Effector memory CD4-positive, alpha-beta T cell (primary cell): ENCODE data around the gene ALMS1.
"Not testable (repeated sequence)": the region's sequence is repeated elsewhere in the genome, so short reads cannot be mapped to it uniquely, and the experiment has no call there.

Source experiments
- DNase-seq, 3 donors: peaks; one replicate each; pipeline ENCODE4 v3.0.0-alpha.2; 2020
- H3K27ac ChIP-seq: 2 replicates; pipeline ENCODE4 v1.7.0; 2013; ENCODE audit warnings: mild to moderate bottlenecking, low read length, moderate library complexity; ENCODE audit not compliant: insufficient read depth, poor library complexity, severe bottlenecking
- H3K27me3 ChIP-seq: replicated peaks from 2 replicates; pipeline ENCODE4 v1.7.0; 2013; ENCODE audit warnings: mild to moderate bottlenecking, low read length; ENCODE audit not compliant: insufficient read depth, control insufficient read depth, poor library complexity, severe bottlenecking
- H3K36me3 ChIP-seq: 2 replicates; pipeline ENCODE4 v1.7.0; 2013; ENCODE audit warnings: mild to moderate bottlenecking, low read length, moderate library complexity; ENCODE audit not compliant: control insufficient read depth, insufficient read depth
- H3K4me1 ChIP-seq: 2 replicates; pipeline ENCODE4 v1.7.0; 2013; ENCODE audit warnings: low read length, mild to moderate bottlenecking; ENCODE audit not compliant: control insufficient read depth, insufficient read depth, poor library complexity, severe bottlenecking
- H3K4me3 ChIP-seq: 2 replicates; pipeline ENCODE4 v1.7.0; 2013; ENCODE audit warnings: low read length, low read depth, mild to moderate bottlenecking; ENCODE audit not compliant: insufficient read depth, poor library complexity, severe bottlenecking
- H3K9me3 ChIP-seq: 2 replicates; pipeline ENCODE4 v1.7.0; 2013; ENCODE audit warnings: mild to moderate bottlenecking, low read length, moderate library complexity; ENCODE audit not compliant: control insufficient read depth

The ALMS1 gene

DNA sequence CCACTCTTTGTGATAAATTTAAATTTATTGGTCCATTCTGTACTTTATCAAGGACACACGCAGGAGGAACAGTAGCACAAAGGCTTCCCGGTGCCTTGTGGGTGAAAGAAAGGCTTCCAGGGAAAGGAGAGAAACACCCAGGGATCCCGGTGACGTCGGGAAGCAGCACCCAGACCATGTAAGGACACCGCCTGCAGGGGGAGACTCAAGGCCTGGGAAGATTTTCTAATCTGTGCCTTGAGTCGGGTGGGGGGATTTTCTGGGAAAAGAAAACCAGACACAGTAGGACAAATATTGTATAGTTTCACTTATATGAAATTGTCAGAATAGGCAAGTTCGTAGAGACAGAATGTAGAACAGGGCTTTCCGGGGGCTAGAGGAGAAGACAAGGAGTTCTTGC is 239.0 kb downstream of the ALMS1 start:
- H3K9me3 ChIP-seq, DNase-seq, H3K27ac ChIP-seq, H3K4me3 ChIP-seq, H3K27me3 ChIP-seq, H3K36me3 ChIP-seq, H3K4me1 ChIP-seq: not testable (repeated sequence)

DNA sequence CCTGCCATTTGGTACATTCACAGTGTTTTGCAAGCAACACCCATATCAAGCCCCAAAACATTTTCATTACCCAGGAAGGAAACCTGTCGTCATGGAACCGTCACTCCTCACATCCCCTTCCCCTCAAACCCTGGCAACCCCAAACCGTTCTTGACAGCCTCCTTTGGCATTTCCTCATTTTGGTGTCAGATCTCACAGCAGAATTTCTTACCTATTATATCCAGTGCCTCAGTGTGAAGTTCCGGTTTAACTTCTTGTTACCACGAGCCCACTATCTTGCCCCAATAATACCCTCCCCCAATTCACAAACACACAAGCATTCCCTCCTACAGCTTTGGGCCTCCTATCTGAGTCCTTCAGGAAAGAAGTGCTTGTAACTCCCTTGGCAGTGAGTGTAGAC is 240.6 kb downstream of the ALMS1 start:
- H3K27ac ChIP-seq, H3K27me3 ChIP-seq, H3K4me3 ChIP-seq, H3K4me1 ChIP-seq, H3K36me3 ChIP-seq, DNase-seq, H3K9me3 ChIP-seq: not testable (repeated sequence)

GRCh38 chr2:73628493-73628892 is 242.9 kb downstream of the ALMS1 start:
- not testable (repeated sequence) for H3K27me3 ChIP-seq, H3K27ac ChIP-seq

DNA sequence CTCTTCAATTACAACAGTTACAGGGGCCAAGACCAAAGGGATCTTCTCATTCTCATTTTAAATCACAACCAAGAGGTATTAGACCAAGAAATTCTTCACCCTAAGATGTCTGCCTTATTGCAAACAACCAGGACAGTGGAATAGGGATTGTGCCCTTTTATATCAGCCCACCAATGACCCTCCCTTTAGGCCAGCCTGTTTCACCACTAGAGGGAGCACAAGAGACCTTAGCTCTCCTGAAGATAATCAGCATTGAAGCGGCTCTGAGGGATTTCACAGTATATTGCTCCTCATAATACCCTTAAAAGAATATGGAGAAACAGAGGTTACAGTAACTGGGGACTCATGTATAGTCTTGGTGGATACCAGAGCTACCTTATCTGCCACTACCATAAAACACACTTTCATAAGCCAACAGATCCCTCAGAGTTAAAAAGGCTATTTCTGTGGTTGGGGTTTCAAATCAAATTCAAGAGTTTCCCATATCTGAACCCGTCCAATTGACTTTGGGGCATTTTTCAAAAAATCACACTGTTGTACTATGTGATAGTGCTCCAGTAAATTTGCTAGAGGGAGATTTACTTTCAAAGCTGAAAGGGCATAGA is 245.1 kb downstream of the ALMS1 start:
- not testable (repeated sequence) for H3K4me3 ChIP-seq, H3K27me3 ChIP-seq, H3K9me3 ChIP-seq, H3K36me3 ChIP-seq, DNase-seq, H3K4me1 ChIP-seq, H3K27ac ChIP-seq

More at GRCh38 chr2:73628493-73628892, 242.9 kb downstream of the ALMS1 start:
- not testable (repeated sequence) for DNase-seq, H3K4me3 ChIP-seq, H3K36me3 ChIP-seq, H3K9me3 ChIP-seq, H3K4me1 ChIP-seq

DNA sequence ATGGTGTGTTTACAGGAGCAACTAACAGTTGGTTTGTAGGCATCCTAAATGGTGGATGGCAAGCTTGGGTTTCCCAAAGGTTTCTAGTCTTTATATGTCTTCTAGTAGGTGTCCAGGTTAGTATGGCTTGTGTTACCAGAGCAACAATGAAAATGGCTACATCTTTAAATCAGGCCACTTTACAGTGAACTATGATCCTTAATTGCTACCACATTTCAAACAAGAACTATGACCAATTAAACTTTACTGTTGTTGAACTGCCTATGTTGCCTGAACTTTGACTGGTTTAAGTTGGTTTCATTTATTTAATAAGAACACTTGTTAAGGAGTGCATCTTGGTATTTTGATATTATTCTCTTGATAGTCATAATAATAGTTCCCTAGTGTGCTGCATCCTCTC is 251.3 kb downstream of the ALMS1 start:
- H3K27ac ChIP-seq, H3K36me3 ChIP-seq, H3K27me3 ChIP-seq, H3K4me1 ChIP-seq, H3K4me3 ChIP-seq, H3K9me3 ChIP-seq, DNase-seq: not testable (repeated sequence)

GRCh38 chr2:73638429-73638828 is 252.8 kb downstream of the ALMS1 start:
- Histone ChIP-seq H3K27ac (no peak overlapping the region), H3K9me3 (no peaks in the 10 kb centered on the region), H3K4me3 (no peak overlapping the region), H3K4me1 (no peaks in the 10 kb centered on the region), H3K27me3 (no peaks in the 10 kb centered on the region), H3K36me3 (no peaks in the 10 kb centered on the region)
- DNase-seq, result no peak

DNA sequence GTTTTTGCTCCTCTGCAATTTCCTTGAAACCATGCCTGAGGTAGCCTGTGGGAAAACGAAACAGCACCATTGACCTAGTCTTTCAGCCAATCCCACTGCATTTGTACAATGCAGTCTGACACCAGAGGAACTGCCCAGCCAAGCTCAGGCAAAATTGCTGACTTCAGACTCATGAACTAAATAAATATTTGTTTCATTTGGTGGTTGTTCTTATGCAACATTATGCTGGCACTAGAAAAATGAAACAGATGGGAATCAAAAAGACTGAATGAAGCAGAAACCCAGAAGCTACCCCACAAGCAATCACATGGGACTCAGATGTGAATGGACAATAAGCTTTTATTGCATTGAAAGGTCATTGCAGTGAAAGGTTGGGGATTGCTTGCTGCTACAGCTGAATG is 254.9 kb downstream of the ALMS1 start:
- H3K4me3 ChIP-seq, result no peak overlapping the region
- DNase-seq, result no peak
- H3K27me3 ChIP-seq, result no peaks in the 10 kb centered on the region
- H3K36me3 ChIP-seq, result no peaks in the 10 kb centered on the region
- no peak overlapping the region for H3K27ac ChIP-seq
- no peaks in the 10 kb centered on the region for H3K9me3 ChIP-seq
- H3K4me1 ChIP-seq, result no peaks in the 10 kb centered on the region

DNA sequence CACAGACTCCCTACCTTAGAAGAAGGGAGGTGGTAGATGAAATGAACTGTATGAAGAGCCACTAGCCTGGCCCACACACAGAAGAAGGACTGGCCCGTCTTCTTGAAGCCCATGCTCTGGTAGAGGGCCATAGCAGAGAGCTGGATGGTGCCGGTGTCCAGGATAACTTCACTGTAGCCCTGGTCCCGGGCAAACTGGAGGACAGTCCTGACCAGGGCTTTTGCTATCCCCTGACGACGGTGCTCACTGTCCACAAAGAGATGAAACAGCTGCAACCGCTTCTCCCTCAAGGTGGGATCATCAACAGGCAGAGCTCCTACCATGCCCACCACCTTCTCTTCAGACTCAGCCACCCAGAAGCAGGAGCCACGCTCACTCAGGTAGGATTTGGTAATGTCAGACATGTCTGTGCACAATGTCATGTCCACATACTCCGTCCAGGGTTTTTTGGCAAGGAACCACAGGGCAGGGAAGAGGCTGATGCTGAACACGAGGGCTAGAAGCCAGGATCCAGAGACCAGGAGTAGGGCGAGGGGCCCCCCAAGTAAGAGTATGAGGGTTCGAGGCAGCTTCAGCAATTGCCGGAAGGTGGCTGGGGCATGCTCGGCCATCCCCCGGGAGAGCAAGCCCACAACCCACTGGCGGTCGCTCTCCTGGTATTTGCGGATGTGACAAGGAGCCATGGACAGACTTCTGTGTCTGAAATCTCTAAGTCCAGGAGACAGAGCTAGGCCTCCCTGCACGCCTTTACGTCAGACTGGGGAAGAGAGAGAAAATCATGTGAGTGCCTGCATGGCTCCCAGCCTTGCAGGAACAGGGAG is 255.5 kb downstream of the ALMS1 start:
- Histone ChIP-seq H3K4me1 (no peaks in the 10 kb centered on the region), H3K36me3 (no peaks in the 10 kb centered on the region), H3K9me3 (no peaks in the 10 kb centered on the region), H3K4me3 (no peak overlapping the region), H3K27me3 (no peaks in the 10 kb centered on the region), H3K27ac (no peak overlapping the region)
- DNase-seq, result no peak

GRCh38 chr2:73641767-73642062 is 256.1 kb downstream of the ALMS1 start:
- no peak for DNase-seq
- Histone ChIP-seq H3K9me3 (no peaks in the 10 kb centered on the region), H3K36me3 (no peaks in the 10 kb centered on the region)

DNA sequence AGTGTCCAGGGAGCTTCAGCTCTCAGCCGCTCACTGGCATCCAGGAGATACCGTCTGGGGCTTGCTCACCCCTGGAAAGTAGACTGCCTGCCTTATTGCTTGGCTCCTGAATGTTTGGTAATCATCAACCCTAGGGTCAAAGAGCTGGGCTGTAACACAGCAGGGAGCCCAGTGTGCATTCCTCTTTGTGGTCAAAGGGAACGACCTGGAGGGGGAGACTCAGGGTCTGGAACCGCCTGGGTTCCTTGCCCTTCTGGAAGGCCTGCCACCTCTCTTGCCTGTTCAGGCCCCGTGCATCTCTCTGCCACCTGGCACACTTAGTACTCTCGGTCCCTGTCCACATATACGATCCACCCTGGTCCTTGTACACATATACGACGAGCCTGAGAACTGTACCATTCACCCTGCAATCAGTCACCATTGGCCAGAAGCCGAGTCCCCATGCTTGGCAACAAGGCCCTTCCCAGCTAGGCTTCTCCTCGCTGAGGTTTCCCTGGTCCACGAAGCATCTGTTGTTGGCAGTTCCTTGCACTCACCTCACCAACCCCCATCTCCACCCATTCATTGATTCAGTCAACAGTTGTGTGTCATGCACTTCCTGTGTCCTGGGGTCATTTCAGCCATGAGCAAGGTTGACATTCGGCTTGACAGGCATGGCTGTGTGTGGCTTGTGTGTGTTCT is 256.8 kb downstream of the ALMS1 start, which contains the start of gene NAT8:
NAT8 (minus strand) TSS at position 85 of the 681 bp plus-strand sequence. CDS start 794 bp downstream, outside the sequence.
- H3K4me3 ChIP-seq, result no peak within 1 kb of the TSS
- H3K36me3 ChIP-seq, result no peaks in the 10 kb centered on the region
- DNase-seq, result no peak

More at GRCh38 chr2:73641767-73642062, 256.1 kb downstream of the ALMS1 start:
- Histone ChIP-seq H3K27ac (no peak overlapping the region), H3K4me1 (no peaks in the 10 kb centered on the region), H3K4me3 (no peak overlapping the region), H3K27me3 (no peaks in the 10 kb centered on the region)

More for the DNA sequence above, 256.8 kb downstream of the ALMS1 start, which contains the start of gene NAT8:
- Histone ChIP-seq H3K27ac (no peak within 1 kb of the TSS), H3K27me3 (no peaks in the 10 kb centered on the region), H3K4me1 (no peaks in the 10 kb centered on the region), H3K9me3 (no peaks in the 10 kb centered on the region)
